Measurements from ENCODE around the gene IHH. TPM values are rescaled to one million over a fixed set of nuclear protein-coding genes. Genes with fewer than 3 reads are reported as not detected.

The IHH gene
- total RNA-seq, 1 donor from 2014 or later, result not detected

DNA sequence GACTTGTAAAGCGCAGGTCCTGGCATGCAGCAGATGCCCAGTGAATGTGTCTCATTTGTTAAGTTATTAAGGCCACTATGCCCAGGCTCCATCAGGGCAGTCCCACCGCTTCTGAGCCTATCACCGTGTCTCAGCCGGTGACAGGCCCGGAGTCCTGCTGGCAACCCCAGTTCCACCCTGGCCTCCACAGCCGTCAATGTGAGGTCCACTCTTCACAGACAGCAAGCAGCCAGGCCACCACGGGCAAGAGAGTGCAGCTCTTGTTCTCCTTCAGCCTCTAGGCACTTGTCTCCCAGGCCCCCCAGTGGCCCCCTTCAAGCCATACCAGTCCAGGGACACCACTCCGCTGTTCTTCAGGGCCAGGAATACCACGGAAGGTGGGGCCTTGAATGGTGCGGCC is 42.0 kb downstream of the IHH start:
- H3K9me3 ChIP-seq (replicated peaks), result no peaks in the 10 kb centered on the region
- TF ChIP-seq, protein P1, sequence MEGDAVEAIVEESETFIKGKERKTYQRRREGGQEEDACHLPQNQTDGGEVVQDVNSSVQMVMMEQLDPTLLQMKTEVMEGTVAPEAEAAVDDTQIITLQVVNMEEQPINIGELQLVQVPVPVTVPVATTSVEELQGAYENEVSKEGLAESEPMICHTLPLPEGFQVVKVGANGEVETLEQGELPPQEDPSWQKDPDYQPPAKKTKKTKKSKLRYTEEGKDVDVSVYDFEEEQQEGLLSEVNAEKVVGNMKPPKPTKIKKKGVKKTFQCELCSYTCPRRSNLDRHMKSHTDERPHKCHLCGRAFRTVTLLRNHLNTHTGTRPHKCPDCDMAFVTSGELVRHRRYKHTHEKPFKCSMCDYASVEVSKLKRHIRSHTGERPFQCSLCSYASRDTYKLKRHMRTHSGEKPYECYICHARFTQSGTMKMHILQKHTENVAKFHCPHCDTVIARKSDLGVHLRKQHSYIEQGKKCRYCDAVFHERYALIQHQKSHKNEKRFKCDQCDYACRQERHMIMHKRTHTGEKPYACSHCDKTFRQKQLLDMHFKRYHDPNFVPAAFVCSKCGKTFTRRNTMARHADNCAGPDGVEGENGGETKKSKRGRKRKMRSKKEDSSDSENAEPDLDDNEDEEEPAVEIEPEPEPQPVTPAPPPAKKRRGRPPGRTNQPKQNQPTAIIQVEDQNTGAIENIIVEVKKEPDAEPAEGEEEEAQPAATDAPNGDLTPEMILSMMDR (IDR thresholded peaks at IDR 0.05; ENCODE audit: borderline replicate concordance), result no peak
- no peaks in the 10 kb centered on the region for H3K4me1 ChIP-seq
- H3K4me3 ChIP-seq, result no peak overlapping the region
- DNase-seq, result no peak
- intact Hi-C loops (cut with micrococcal nuclease), result no loop called here
- no peak overlapping the region for H3K27ac ChIP-seq (replicated peaks)
- H3K27me3 ChIP-seq (ENCODE audit: low read depth), result peaks cover 82% of the 10 kb centered on the region
- H3K36me3 ChIP-seq, result no peaks in the 10 kb centered on the region

DNA sequence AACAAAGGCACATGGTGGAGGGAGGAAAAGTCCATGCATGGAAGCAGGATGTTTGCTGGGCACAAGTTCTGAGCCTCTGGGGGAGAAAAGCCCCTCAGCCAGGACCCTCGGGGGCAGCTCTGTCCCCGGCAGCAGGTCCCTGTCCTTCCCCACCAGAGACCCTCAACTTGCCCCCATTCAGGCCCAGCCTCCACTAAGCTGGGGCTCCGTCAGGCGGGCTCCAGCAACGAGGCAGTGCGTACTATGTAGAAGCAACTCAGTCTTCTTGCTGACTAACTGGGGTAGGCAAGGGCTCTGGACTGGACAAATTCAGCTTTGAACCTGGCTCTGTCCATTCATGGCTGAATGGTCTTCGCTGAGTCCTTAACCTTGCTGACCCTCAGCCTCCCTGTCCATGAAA is 42.4 kb downstream of the IHH start:
- Histone ChIP-seq H3K9me3 (replicated peaks) (no peaks in the 10 kb centered on the region), H3K27ac (replicated peaks) (no peak overlapping the region), H3K4me1 (no peaks in the 10 kb centered on the region), H3K36me3 (no peaks in the 10 kb centered on the region), H3K4me3 (no peak overlapping the region), H3K27me3 (ENCODE audit: low read depth) (peaks cover 82% of the 10 kb centered on the region)
- TF ChIP-seq, protein P1 (IDR thresholded peaks at IDR 0.05; ENCODE audit: borderline replicate concordance), result no peak
- no peak for DNase-seq
- intact Hi-C loops (cut with micrococcal nuclease), result no loop called here

DNA sequence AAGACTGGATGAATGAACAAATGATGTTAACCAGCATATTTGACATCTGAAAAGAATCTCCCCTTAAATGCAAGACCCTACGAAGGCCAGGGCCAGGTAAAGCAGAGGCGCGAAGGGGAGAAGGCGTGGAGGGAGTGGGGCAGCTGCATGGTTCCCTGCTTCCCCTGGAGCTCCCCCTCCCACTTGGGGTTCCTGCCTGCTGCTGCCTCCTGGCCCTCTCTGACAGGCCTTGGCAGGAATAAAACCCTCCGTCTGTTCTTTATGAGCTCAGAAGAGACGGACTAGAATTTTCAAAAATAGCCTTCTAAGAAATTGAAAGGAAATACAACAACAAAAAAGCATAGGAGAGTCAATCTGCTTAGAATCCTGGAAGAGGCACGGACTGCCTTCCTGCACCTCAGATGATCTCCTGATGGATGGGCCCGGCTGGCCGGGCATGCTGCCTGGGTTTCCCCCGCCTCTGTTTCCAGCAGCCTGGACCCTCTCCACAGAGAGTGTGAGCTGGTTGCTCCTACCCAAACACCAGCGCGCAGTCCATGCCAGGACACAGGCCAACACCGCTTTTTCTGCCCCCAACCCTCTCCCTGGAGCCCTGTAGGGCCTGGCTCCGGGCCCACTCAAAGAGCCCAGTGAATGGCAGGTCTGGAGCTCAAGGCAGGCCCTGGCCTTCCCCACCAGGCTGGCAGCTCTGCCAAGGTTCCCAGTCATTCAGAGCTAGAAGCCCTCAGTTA is 43.4 kb downstream of the IHH start:
- Histone ChIP-seq H3K36me3 (no peaks in the 10 kb centered on the region), H3K9me3 (replicated peaks) (no peaks in the 10 kb centered on the region), H3K27me3 (ENCODE audit: low read depth) (peaks cover 80% of the 10 kb centered on the region), H3K4me1 (no peaks in the 10 kb centered on the region), H3K4me3 (no peak overlapping the region), H3K27ac (replicated peaks) (no peak overlapping the region)
- intact Hi-C loops (cut with micrococcal nuclease), result no loop called here
- TF ChIP-seq, protein P1 (IDR thresholded peaks at IDR 0.05; ENCODE audit: borderline replicate concordance), result no peak
- DNase-seq, result no peak

DNA sequence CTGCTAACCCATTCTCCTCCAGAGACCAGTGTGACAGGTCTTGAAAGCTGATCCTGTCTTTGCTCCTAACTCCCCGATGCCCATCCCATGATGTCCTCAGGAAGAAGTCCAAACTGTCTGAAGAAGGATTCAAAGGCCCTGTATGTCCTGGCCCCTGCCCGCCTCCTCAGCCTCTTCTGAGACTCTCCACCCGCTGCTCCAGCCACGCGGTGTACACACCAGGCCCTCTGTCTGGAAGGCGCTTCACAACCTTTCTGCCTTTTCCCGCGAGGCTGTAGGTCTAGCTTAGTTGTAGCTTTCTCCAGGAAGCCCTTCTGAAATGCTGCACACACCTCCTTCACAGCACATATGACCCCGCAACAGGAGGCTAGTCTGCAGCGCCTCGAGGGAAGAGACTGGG is 44.0 kb downstream of the IHH start:
- H3K4me1 ChIP-seq, result no peaks in the 10 kb centered on the region
- peaks cover 80% of the 10 kb centered on the region for H3K27me3 ChIP-seq (ENCODE audit: low read depth)
- no peak for DNase-seq
- H3K36me3 ChIP-seq, result no peaks in the 10 kb centered on the region
- no peak overlapping the region for H3K4me3 ChIP-seq
- TF ChIP-seq, protein P1 (IDR thresholded peaks at IDR 0.05; ENCODE audit: borderline replicate concordance), result no peak
- intact Hi-C loops (cut with micrococcal nuclease), result no loop called here
- no peak overlapping the region for H3K27ac ChIP-seq (replicated peaks)
- no peaks in the 10 kb centered on the region for H3K9me3 ChIP-seq (replicated peaks)

GRCh38 chr2:219010873-219011272 is 49.8 kb downstream of the IHH start:
- no peak for DNase-seq
- intact Hi-C loops (cut with micrococcal nuclease), result no loop called here
- Histone ChIP-seq H3K27ac (replicated peaks) (no peak overlapping the region), H3K36me3 (no peaks in the 10 kb centered on the region), H3K4me1 (no peaks in the 10 kb centered on the region), H3K9me3 (replicated peaks) (no peaks in the 10 kb centered on the region), H3K27me3 (ENCODE audit: low read depth) (peaks cover 82% of the 10 kb centered on the region), H3K4me3 (no peak overlapping the region)
- TF ChIP-seq, protein P1 (IDR thresholded peaks at IDR 0.05; ENCODE audit: borderline replicate concordance), result no peak
